ENCODE data around the gene HIRIP3.

DNA sequence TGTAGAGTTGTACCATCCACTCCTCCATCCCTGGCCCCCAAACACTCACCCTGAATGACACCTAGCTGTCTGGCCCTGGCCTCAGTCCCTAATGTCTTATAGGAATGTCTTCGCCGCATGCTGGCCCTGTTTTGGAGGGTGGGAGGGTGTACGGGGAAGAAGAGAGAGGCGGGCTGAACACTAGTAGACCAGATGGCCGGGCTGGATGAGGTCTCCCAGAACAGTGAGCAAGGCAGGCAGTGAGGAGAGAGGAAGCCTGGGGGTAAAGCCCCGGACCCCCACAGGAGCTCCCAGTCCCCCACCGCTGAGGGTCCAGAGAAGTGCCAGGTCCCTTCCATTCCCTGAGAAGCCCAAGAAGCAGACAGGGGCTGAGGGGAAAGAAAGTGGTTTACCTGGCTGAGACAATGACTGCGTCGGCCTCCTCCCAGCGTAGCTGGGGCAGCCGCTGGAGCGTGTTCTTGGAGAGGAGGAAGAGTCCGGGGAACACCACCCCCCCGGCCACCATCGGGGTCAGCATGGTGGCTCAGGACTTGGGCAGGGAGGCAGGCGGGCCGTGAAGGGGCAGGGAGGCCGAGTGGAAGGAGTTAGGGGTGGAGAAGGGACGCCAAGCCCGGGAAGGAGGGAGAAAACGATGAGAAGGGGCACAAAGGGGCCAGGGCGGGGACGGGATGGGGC, 34.7 kb upstream of the HIRIP3 start:
- TF ChIP-seq, protein P1, sequence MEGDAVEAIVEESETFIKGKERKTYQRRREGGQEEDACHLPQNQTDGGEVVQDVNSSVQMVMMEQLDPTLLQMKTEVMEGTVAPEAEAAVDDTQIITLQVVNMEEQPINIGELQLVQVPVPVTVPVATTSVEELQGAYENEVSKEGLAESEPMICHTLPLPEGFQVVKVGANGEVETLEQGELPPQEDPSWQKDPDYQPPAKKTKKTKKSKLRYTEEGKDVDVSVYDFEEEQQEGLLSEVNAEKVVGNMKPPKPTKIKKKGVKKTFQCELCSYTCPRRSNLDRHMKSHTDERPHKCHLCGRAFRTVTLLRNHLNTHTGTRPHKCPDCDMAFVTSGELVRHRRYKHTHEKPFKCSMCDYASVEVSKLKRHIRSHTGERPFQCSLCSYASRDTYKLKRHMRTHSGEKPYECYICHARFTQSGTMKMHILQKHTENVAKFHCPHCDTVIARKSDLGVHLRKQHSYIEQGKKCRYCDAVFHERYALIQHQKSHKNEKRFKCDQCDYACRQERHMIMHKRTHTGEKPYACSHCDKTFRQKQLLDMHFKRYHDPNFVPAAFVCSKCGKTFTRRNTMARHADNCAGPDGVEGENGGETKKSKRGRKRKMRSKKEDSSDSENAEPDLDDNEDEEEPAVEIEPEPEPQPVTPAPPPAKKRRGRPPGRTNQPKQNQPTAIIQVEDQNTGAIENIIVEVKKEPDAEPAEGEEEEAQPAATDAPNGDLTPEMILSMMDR (IDR thresholded peaks at IDR 0.05) = no peak
- no peak for TF ChIP-seq POLR2A (IDR thresholded peaks at IDR 0.05)
